H9 (cell line): ENCODE data around the gene TP73. TPM values are rescaled to one million over a fixed set of nuclear protein-coding genes. Genes with fewer than 3 reads are reported as not detected.

Experiments used
- DNase-seq: peaks from one replicate; pipeline ENCODE4 v3.0.0-alpha.2; 2017
- H2AFZ ChIP-seq: one replicate; pipeline ENCODE4 v1.6.1; 2013; ENCODE audit warnings: mild to moderate bottlenecking, low read length, control low read depth, moderate library complexity
- H2AK5ac ChIP-seq: 2 replicates; pipeline ENCODE4 v1.6.1; 2013; ENCODE audit warnings: low read length, control low read depth, mixed read lengths; ENCODE audit not compliant: insufficient read length
- H2BK120ac ChIP-seq: one replicate; pipeline ENCODE4 v1.6.1; 2013; ENCODE audit warnings: low read depth, mild to moderate bottlenecking, low read length, control low read depth, inconsistent platforms; ENCODE audit not compliant: poor library complexity, severe bottlenecking
- H2BK12ac ChIP-seq: 2 replicates; pipeline ENCODE4 v1.6.1; 2013; ENCODE audit warnings: low read length, control low read depth, mixed read lengths, low read depth; ENCODE audit not compliant: insufficient read length
- H2BK15ac ChIP-seq: 2 replicates; pipeline ENCODE4 v1.6.1; 2013; ENCODE audit warnings: low read depth, low read length, control low read depth
- H2BK20ac ChIP-seq: one replicate; pipeline ENCODE4 v1.6.1; 2013; ENCODE audit warnings: low read depth, mild to moderate bottlenecking, low read length, control low read depth, inconsistent platforms; ENCODE audit not compliant: poor library complexity, severe bottlenecking
- H2BK5ac ChIP-seq: 2 replicates; pipeline ENCODE4 v1.6.1; 2013; ENCODE audit warnings: low read length, control low read depth, mixed read lengths; ENCODE audit not compliant: insufficient read length
- H3K14ac ChIP-seq: 2 replicates; pipeline ENCODE4 v1.6.1; 2013; ENCODE audit warnings: low read length, control low read depth; ENCODE audit not compliant: insufficient read depth
- H3K18ac ChIP-seq: 2 replicates; pipeline ENCODE4 v1.6.1; 2013; ENCODE audit warnings: low read depth, mild to moderate bottlenecking, mixed read lengths, low read length, control low read depth; ENCODE audit not compliant: insufficient read length
- H3K23ac ChIP-seq: 2 replicates; pipeline ENCODE4 v1.6.1; 2013; ENCODE audit warnings: low read length, control low read depth, mixed read lengths, low read depth; ENCODE audit not compliant: insufficient read length
- H3K23me2 ChIP-seq: 2 replicates; pipeline ENCODE4 v1.6.1; 2013; ENCODE audit warnings: low read depth, mild to moderate bottlenecking, mixed read lengths, low read length, control low read depth; ENCODE audit not compliant: insufficient read length, poor library complexity, severe bottlenecking
- H3K27ac ChIP-seq: 2 replicates; pipeline ENCODE4 v1.5.1; 2013; ENCODE audit warnings: low read length, control low read depth, mixed read lengths, low read depth; ENCODE audit not compliant: insufficient read length
- H3K27me3 ChIP-seq: 2 replicates; pipeline ENCODE4 v1.6.1; 2013; ENCODE audit warnings: low read length, control low read depth, inconsistent platforms; ENCODE audit not compliant: insufficient read depth
- H3K4ac ChIP-seq: 2 replicates; pipeline ENCODE4 v1.6.1; 2013; ENCODE audit warnings: low read depth, mild to moderate bottlenecking, control low read depth, inconsistent platforms, low read length, moderate library complexity
- H3K4me1 ChIP-seq: 2 replicates; pipeline ENCODE4 v1.6.1; 2013; ENCODE audit warnings: low read length, control low read depth, inconsistent platforms; ENCODE audit not compliant: insufficient read depth
- H3K4me2 ChIP-seq: 2 replicates; pipeline ENCODE4 v1.6.1; 2013; ENCODE audit warnings: low read length, control low read depth, mixed read lengths; ENCODE audit not compliant: insufficient read length, insufficient read depth
- H3K56ac ChIP-seq: 2 replicates; pipeline ENCODE4 v1.6.1; 2013; ENCODE audit warnings: low read depth, mild to moderate bottlenecking, mixed read lengths, low read length, control low read depth; ENCODE audit not compliant: insufficient read length
- H3K79me1 ChIP-seq: 2 replicates; pipeline ENCODE4 v1.6.1; 2013; ENCODE audit warnings: low read depth, mild to moderate bottlenecking, moderate library complexity, low read length, control low read depth, inconsistent platforms; ENCODE audit not compliant: insufficient read depth, poor library complexity, severe bottlenecking
- H3K79me2 ChIP-seq: 2 replicates; pipeline ENCODE4 v1.6.1; 2013; ENCODE audit warnings: low read length, control low read depth, inconsistent platforms; ENCODE audit not compliant: insufficient read depth
- H3K9ac ChIP-seq: 2 replicates; pipeline ENCODE4 v1.6.1; 2013; ENCODE audit warnings: low read length, control low read depth, mixed read lengths; ENCODE audit not compliant: insufficient read length; ENCODE audit errors: extremely low read depth
- H3K9me3 ChIP-seq: one replicate; pipeline ENCODE4 v1.6.1; 2013; ENCODE audit warnings: low read depth, low read length, inconsistent platforms; ENCODE audit not compliant: control insufficient read depth
- H3T11ph ChIP-seq: one replicate; pipeline ENCODE4 v1.6.1; 2013; ENCODE audit warnings: mild to moderate bottlenecking, low read length, control low read depth, inconsistent platforms
- H4K20me1 ChIP-seq: one replicate; pipeline ENCODE4 v1.6.1; 2013; ENCODE audit not compliant: control insufficient read depth, insufficient read length, insufficient read depth
- H4K5ac ChIP-seq: 2 replicates; pipeline ENCODE4 v1.6.1; 2013; ENCODE audit warnings: low read depth, mild to moderate bottlenecking, mixed read lengths, low read length, control low read depth; ENCODE audit not compliant: insufficient read length
- H4K8ac ChIP-seq: replicated peaks from 2 replicates; pipeline ENCODE4 v1.6.1; 2013; ENCODE audit warnings: low read length, control low read depth, mixed read lengths, low read depth; ENCODE audit not compliant: insufficient read length
- H4K91ac ChIP-seq: 2 replicates; pipeline ENCODE4 v1.6.1; 2013; ENCODE audit warnings: low read depth, mild to moderate bottlenecking, moderate library complexity, mixed read lengths, low read length, control low read depth; ENCODE audit not compliant: insufficient read length
- H3K27ac Mint-ChIP-seq, 3 experiments: 2 replicates in 2 of 3; 3 replicates in 1 of 3; pipeline ENCODE4 v1.8.0; 2020 to 2021; ENCODE audit warnings: mixed read lengths in 3 of 3, mild to moderate bottlenecking in 1 of 3, moderate library complexity in 1 of 3
- H3K27me3 Mint-ChIP-seq: 2 replicates; pipeline ENCODE4 v1.8.0; 2021; ENCODE audit warnings: low read depth, mild to moderate bottlenecking, moderate library complexity, mixed read lengths
- H3K36me3 Mint-ChIP-seq, 3 experiments: 2 replicates in 2 of 3; 3 replicates in 1 of 3; pipeline ENCODE4 v1.8.0; 2020 to 2021; ENCODE audit warnings: low read depth in 3 of 3, mixed read lengths in 3 of 3; ENCODE audit not compliant: insufficient read depth in 1 of 3
- H3K4me1 Mint-ChIP-seq, 2 experiments: 2 replicates each; pipeline ENCODE4 v1.8.0; 2020; ENCODE audit warnings: mixed read lengths in 2 of 2
- H3K4me3 Mint-ChIP-seq, 2 experiments: 2 replicates in 1 of 2; 3 replicates in 1 of 2; pipeline ENCODE4 v1.8.0; 2020 to 2021; ENCODE audit warnings: mild to moderate bottlenecking in 2 of 2, mixed read lengths in 2 of 2, moderate library complexity in 1 of 2
- H3K9me3 Mint-ChIP-seq, 2 experiments: 2 replicates in 1 of 2; 3 replicates in 1 of 2; pipeline ENCODE4 v1.8.0; 2020; ENCODE audit warnings: mild to moderate bottlenecking in 2 of 2, mixed read lengths in 2 of 2, moderate library complexity in 1 of 2
- WGBS: extraction: QIAGEN DNeasy Blood & Tissue Kit; methylation state at CpG from one replicate; pipeline ENCODE4 v1.1.7; 2013; ENCODE audit warnings: missing lambda C conversion rate, low lambda C conversion rate, mixed read lengths; ENCODE audit not compliant: insufficient read length; ENCODE audit errors: extremely low coverage; 5-methylcytosine and 5-hydroxymethylcytosine counted together
- total RNA-seq: library from RNA; stranded (reverse); gene quantifications from 2 replicates; pipeline ENCODE4 v1.2.1, GENCODE V29; 2021
- TF ChIP-seq, protein P1 (sequence below): fragments of 200-600 bp; sonication (generic); conservative IDR thresholded peaks from 3 replicates; pipeline ENCODE4 v1.8.0; 2021; ENCODE audit warnings: antibody characterized with exemption, mild to moderate bottlenecking

The TP73 gene
- total RNA-seq, 1 experiment from 2014 or later: 4.7 TPM

DNA sequence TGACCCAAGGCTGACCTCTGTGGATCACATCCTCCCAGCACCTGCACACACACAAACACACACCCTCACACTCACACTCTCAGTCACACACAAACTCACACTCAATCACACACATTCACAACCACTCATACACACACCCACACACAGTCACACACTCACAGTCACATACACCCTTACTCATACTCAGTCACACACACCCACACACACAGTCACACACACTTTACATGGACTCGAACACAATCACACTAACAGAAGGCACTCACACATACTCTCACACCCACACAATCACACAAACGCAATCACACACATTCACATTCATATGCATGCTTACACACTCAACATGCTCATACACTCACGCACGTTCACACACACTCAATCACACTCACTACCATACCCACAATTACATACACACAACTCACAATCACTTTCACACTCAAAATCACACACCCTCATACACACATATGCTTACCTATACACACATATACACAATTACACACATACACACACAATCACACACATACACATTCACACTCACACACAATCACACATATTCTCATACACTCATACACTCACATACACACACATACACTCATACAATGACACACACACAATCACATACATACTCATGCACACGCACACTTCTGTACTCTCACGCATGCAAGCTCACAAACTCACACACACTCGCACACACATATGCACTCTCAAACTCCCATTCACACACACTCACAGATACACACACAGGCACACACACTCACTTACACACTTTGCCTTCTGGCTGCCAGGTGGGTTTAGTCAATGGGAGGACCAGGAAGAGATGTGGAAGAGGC, 47.1 kb upstream of the TP73 start:
- no peak overlapping the region for H3K56ac ChIP-seq
- Mint-ChIP-seq H3K27ac (no peak overlapping the region), H3K4me3 (no peak overlapping the region), H3K4me1 (peaks cover 3 to 4% of the 10 kb centered on the region in 2 experiments), H3K36me3 (no peaks in the 10 kb centered on the region; a peak in 2 of 7 replicates), H3K27me3 (no peaks in the 10 kb centered on the region), H3K9me3 (no peaks in the 10 kb centered on the region)
- no peak overlapping the region for H3K4me2 ChIP-seq
- H2AK5ac ChIP-seq: no peak overlapping the region
- H4K8ac ChIP-seq: no peak overlapping the region
- no peak overlapping the region for H2BK20ac ChIP-seq
- WGBS: 100% methylated on average over 3 of the region's 7 CpGs
- H3K23ac ChIP-seq: no peak overlapping the region
- H3K27me3 ChIP-seq: no peaks in the 10 kb centered on the region
- no peak overlapping the region for H4K91ac ChIP-seq
- no peak overlapping the region for H3K18ac ChIP-seq
- H3K14ac ChIP-seq: no peak overlapping the region
- no peak overlapping the region for H4K5ac ChIP-seq
- H3K27ac ChIP-seq: no peak overlapping the region
- DNase-seq: no peak
- no peaks in the 10 kb centered on the region for H3K79me1 ChIP-seq
- no peaks in the 10 kb centered on the region for H4K20me1 ChIP-seq
- H2AFZ ChIP-seq: no peak overlapping the region
- no peak overlapping the region for H3K4ac ChIP-seq
- no peaks in the 10 kb centered on the region for H3K9me3 ChIP-seq
- no peak overlapping the region for H2BK12ac ChIP-seq
- no peak overlapping the region for H3T11ph ChIP-seq
- H2BK5ac ChIP-seq: no peak overlapping the region
- H2BK15ac ChIP-seq: no peak overlapping the region
- H3K4me1 ChIP-seq: no peaks in the 10 kb centered on the region
- H3K23me2 ChIP-seq: no peaks in the 10 kb centered on the region
- TF ChIP-seq, protein P1, sequence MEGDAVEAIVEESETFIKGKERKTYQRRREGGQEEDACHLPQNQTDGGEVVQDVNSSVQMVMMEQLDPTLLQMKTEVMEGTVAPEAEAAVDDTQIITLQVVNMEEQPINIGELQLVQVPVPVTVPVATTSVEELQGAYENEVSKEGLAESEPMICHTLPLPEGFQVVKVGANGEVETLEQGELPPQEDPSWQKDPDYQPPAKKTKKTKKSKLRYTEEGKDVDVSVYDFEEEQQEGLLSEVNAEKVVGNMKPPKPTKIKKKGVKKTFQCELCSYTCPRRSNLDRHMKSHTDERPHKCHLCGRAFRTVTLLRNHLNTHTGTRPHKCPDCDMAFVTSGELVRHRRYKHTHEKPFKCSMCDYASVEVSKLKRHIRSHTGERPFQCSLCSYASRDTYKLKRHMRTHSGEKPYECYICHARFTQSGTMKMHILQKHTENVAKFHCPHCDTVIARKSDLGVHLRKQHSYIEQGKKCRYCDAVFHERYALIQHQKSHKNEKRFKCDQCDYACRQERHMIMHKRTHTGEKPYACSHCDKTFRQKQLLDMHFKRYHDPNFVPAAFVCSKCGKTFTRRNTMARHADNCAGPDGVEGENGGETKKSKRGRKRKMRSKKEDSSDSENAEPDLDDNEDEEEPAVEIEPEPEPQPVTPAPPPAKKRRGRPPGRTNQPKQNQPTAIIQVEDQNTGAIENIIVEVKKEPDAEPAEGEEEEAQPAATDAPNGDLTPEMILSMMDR: no peak
- H2BK120ac ChIP-seq: no peak overlapping the region
- H3K79me2 ChIP-seq: no peaks in the 10 kb centered on the region
- no peak overlapping the region for H3K9ac ChIP-seq
